Measurements from ENCODE around the gene CPT1C.

- no peak for TF ChIP-seq ZNF274 (IDR thresholded peaks at IDR 0.05; ENCODE audit: low read depth, low read length)
- TF ChIP-seq SUZ12 (IDR thresholded peaks at IDR 0.05; ENCODE audit: extremely low read depth, insufficient read depth, insufficient read length) = no peak
- no peak for TF ChIP-seq YY1 (IDR thresholded peaks at IDR 0.05; ENCODE audit: insufficient read depth, insufficient read length)
These were observed 49.0 kb downstream of the CPT1C start for GRCh38 chr19:49739933-49740332.
